GM12878 (cell line): ENCODE results near the gene MCC.

ENCODE experiments used
- CTCF ChIP-seq, 3 experiments: IDR thresholded peaks in 2 of 3; conservative IDR thresholded peaks in 1 of 3; 2 replicates each; pipeline ENCODE4 v1.5.1; 2011; ENCODE audit warnings: low read depth in 3 of 3, low read length in 3 of 3, mild to moderate bottlenecking in 3 of 3, control low read depth in 2 of 3, moderate library complexity in 2 of 3, inconsistent platforms in 1 of 3, mixed read lengths in 1 of 3; ENCODE audit not compliant: control insufficient read depth in 2 of 3, insufficient read depth in 1 of 3; ENCODE audit errors: extremely low read depth in 1 of 3
- SIX5 ChIP-seq: IDR thresholded peaks from 2 replicates; pipeline ENCODE4 v1.6.1; 2011; ENCODE audit warnings: mild to moderate bottlenecking, low read depth, low read length, moderate library complexity; ENCODE audit not compliant: severe bottlenecking

GRCh38 chr5:113092683-113093082, 395.6 kb downstream of the MCC start:
- TF ChIP-seq CTCF (IDR thresholded peaks at IDR 0.05 in 2 of 3, conservative IDR thresholded peaks at IDR 0.05 in 1 of 3; ENCODE audit: control insufficient read depth in 2 of 3, extremely low read depth in 1 of 3, insufficient read depth in 1 of 3, low read depth in 3 of 3, low read length in 3 of 3) (no peak), SIX5 (no peak)
